HG02623 (cell line): ENCODE measurements around the gene CYFIP1.

Source experiments
- ATAC-seq: cut with Tn5 transposase; IDR thresholded peaks from one replicate; pipeline ENCODE4 v1.9.1; 2021; ENCODE audit warnings: moderate library complexity; ENCODE audit not compliant: unreplicated experiment

Gene CYFIP1

GRCh38 chr15:22919171-22919570, 61.0 kb downstream of the CYFIP1 start:
- ATAC-seq, result no peak

GRCh38 chr15:22918596-22919140, 61.5 kb downstream of the CYFIP1 start:
- no peak for ATAC-seq

GRCh38 chr15:22918056-22918455, 62.1 kb downstream of the CYFIP1 start:
- ATAC-seq, result no peak

- ATAC-seq, result no peak
Observed at GRCh38 chr15:22917556-22917955, 62.6 kb downstream of the CYFIP1 start.

GRCh38 chr15:22916606-22917350, 63.4 kb downstream of the CYFIP1 start:
- ATAC-seq, result no peak

- no peak for ATAC-seq
Observed at GRCh38 chr15:22915866-22916515, 64.2 kb downstream of the CYFIP1 start.

- no peak for ATAC-seq
Observed at GRCh38 chr15:22913646-22914380, 66.4 kb downstream of the CYFIP1 start.

GRCh38 chr15:22912256-22912655, 67.9 kb downstream of the CYFIP1 start:
- ATAC-seq, result no peak

GRCh38 chr15:22911306-22911705, 68.9 kb downstream of the CYFIP1 start:
- ATAC-seq, result no peak

- no peak for ATAC-seq
Observed at GRCh38 chr15:22908830-22909229, 71.3 kb downstream of the CYFIP1 start.

GRCh38 chr15:22907161-22907950, 72.8 kb downstream of the CYFIP1 start:
- ATAC-seq, result no peak

GRCh38 chr15:22904736-22905135, 75.4 kb downstream of the CYFIP1 start:
- no peak for ATAC-seq

GRCh38 chr15:22903961-22904534, 76.1 kb downstream of the CYFIP1 start:
- no peak for ATAC-seq

- no peak for ATAC-seq
Observed at GRCh38 chr15:22903427-22903826, 76.7 kb downstream of the CYFIP1 start.

GRCh38 chr15:22902981-22903380, 77.2 kb downstream of the CYFIP1 start:
- no peak for ATAC-seq

GRCh38 chr15:22902578-22902977, 77.6 kb downstream of the CYFIP1 start:
- no peak for ATAC-seq

- no peak for ATAC-seq
Observed at GRCh38 chr15:22902046-22902445, 78.1 kb downstream of the CYFIP1 start.

- peak; percentile 84 for ATAC-seq
Observed at GRCh38 chr15:22895465-22896190, 84.5 kb downstream of the CYFIP1 start.

GRCh38 chr15:22893881-22894280, 86.3 kb downstream of the CYFIP1 start:
- no peak for ATAC-seq

GRCh38 chr15:22893081-22893480, 87.1 kb downstream of the CYFIP1 start:
- ATAC-seq, result no peak
